ELF-1 (cell line): Measurements from ENCODE around the gene KAZALD1.
"Not testable (repeated sequence)": the region's sequence is repeated elsewhere in the genome, so short reads cannot be mapped to it uniquely, and the experiment has no call there.

ENCODE experiments used
- DNase-seq: peaks from one replicate; pipeline ENCODE4 v3.0.0-alpha.2; 2016; ENCODE audit warnings: low read depth, low spot score

The KAZALD1 gene

DNA sequence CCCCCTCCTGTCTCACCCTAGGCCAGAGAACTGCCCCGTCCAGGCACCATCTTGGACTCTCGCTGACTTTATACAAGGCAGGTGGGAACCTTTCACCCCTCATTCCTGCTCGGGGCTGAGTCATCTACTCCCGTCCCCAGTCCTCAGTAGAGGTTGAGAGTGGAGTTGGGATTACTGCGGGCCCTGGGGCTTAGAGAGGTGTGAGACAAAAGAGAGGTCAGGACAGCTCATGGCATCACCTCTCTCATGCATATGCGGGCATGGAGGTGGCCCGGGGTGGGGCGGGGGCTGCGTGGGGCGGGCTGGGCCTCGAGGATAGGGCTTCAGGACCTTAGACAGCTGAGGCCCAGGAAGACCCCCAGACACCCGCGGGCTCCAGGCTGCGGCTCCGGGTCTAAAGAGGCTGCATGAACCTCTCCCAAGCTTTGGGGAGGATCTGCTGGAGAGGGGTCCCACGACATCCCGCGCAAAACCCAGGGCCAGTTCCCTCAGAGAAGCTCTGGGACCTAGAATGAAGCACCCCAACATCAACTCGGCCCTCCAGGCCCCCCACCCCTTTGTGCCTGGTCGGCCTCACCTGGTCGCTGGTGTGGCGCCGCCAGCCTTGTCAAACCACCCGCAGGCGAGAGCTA is 31.2 kb upstream of the KAZALD1 start:
- DNase-seq: peak; percentile 64

DNA sequence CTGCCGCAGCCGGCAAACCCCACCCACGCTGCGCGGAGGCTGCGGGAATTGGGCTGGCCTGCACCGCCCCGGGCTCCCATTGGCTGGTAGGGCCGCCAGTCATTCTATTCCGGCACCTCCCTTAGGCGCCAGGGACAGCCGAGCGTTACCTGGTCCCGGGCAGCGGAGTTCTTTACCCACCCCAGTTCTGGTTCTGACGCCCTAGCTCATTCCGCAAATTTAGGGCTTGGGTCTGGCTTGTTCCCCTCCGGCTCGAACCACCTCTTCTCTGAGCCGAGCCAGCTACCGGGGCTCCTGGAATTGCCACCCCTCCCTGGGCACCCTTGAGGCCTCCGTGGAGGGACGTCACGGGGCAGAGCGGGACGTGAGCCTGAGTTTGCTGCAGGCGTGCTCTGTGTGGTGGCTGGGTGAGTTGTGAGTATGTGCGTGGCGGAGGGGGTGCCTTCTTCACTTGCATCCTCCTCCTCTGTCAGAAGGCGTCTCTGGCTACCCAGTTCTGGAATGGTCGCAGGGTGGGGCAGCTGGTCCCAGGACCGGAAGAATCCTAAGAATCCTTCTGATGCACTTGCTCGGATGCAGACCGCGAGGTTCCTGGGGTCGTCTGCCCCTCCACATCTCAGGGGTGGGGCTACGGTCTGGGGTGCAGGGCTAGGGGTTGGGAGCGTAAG is 30.5 kb upstream of the KAZALD1 start, which contains the start of the genes PDZD7 and SFXN3:
TSS of gene PDZD7 (minus strand) at position 2 of the 668 bp plus-strand sequence. CDS start 910 bp downstream, outside the sequence.
TSS of gene SFXN3 (plus strand) at position 107 of the 668 bp plus-strand sequence. CDS start 3,461 bp downstream, outside the sequence.
- DNase-seq: peak; percentile 94

DNA sequence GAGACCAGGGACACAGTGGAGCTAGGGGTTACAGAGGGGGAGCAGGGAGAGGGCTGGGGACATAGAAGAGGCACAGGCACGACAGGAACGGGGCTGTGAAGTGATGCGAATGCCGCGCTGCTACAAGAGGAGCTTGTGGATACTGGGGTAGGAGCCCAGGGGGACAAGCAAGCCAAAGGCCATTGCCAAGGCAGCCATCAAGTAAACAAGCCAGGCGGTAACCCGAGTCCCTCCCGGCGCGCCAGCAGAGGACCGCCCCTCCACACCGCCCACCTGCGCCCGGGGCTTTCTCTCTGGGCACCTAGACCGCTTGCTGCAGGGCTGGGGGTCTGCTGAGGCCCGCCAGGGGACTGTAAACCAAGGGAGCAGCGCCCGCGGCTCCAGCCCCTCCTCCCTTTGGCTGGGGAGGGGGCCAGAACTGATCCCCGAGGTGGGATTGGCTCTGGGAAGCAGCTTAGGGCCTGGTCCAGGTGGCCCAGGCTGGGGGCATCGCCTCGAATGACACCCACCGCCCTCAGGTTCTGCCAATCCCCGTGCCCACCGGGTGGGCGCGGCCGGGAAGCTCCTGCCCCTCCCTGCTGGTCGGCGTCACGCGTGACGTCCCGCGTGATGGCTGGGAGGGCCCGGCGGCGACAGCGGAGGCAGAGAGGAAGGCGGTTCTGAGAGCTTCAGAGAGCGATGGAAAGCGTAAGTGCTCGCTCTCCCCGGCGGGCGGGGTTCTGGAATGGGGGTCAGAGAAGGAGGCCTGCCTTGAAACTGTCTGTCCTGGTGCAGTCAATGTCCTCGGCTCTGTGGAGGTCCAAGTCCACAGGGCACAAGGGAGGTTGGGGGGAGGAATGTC is 29.8 kb upstream of the KAZALD1 start:
- DNase-seq: peak; percentile 72

DNA sequence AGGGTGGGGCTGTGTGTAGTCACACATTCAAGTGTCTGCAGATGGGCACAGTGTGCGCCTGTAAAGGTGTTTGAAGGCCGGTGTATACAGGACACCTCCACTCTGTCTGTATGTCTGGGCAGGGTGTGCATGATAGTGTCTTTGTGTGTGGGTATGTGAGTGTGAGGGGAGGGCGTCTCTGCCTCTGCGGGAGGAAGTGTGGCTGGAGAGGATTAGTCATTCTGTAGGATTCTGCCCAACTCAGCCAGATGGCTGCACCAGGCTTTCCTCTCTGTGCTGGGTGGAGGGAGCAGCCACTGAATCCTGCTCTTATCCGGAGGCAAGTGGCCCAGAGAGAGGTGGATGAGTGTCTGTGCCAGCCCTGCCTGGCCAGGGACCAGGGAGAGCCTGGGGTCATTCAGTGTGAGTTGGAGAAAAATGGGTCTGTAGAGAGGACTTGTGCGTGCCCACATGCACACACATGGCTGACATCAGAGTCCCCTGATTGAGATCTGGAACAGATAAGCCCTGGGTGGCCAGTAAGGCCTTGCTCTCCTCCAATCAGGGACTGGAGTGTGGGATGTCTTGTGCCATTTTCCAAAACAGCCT is 29.1 kb upstream of the KAZALD1 start:
- DNase-seq: peak; percentile 73

DNA sequence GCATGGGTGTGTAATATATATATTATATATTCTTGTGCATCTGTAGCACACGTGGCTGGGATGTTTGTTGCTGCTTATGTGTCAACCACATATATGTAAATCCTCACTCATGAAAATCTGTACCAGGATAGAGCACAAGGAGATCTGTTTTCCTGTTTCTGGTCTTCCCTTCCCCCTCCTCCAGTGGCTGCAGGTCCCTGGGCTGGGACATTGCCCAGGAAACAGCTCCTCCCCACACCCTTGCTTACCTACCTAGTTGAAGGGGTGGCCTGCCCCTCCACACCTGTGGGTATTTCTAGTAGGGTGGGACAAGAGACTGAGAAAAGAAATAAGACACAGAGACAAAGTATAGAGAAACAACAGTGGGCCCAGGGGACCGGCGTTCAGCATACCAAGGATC is 28.5 kb upstream of the KAZALD1 start:
- no peak for DNase-seq

DNA sequence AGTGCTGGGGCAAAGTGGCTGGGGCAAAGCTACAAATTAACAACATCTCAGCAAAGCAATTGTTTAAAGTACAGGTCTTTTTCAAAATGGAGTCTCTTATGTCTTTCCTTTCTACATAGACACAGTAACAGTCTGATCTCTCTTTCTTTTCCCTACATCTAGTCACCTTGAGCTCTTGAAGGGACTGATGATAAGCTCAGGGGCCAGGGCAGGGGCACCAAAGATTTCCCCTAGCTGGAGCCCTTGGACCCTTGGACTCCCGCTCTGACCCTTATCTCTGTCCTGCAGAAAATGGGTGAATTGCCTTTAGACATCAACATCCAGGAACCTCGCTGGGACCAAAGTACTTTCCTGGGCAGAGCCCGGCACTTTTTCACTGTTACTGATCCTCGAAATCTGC is 27.4 kb upstream of the KAZALD1 start:
- not testable (repeated sequence) for DNase-seq

DNA sequence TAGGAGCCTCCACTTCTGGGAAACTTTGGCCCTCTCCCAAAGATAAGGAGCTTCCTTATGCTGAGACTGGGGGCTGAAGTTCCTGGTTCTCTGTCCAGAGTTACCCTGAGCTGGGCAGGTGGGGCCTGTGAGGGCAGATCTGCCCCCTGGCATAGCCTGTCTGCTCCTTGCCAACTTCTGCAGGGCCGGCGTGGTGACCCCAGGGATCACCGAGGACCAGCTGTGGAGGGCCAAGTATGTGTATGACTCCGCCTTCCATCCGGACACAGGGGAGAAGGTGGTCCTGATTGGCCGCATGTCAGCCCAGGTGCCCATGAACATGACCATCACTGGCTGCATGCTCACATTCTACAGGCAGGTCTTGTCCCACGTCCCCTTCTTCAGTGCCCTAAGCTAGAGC is 26.5 kb upstream of the KAZALD1 start:
- DNase-seq: no peak

DNA sequence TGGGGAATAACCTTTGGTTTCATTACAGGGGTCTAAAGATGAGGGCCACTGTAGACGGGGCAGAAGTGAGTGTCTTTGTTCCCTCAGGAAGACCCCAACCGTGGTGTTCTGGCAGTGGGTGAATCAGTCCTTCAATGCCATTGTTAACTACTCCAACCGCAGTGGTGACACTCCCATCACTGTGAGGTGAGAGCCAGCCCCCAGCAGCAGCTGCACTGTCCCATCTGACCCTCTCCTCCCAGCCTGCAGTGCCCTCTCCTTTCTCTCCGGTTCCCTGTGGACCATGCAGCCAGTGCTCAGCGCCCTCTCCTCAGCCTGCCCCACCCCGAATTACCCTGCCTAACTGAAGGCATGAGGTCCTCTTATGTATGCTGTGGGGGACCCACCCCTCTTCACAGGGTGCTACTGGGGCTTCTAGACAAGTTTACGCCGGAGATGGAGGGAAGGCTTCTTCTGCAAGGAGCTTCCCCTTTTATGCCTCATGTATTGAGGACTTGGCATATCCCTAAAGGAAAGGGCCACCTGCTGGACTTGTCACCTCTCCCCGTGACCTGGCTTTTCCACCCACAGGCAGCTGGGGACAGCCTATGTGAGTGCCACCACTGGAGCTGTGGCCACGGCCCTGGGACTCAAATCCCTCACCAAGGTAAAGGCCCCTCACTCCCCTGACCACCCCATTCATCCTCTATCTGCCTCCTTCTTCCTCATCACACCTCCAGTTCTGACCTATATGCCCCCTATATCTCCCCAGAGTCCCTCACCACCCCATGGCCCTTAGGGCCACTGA is 25.7 kb upstream of the KAZALD1 start:
- DNase-seq: no peak

DNA sequence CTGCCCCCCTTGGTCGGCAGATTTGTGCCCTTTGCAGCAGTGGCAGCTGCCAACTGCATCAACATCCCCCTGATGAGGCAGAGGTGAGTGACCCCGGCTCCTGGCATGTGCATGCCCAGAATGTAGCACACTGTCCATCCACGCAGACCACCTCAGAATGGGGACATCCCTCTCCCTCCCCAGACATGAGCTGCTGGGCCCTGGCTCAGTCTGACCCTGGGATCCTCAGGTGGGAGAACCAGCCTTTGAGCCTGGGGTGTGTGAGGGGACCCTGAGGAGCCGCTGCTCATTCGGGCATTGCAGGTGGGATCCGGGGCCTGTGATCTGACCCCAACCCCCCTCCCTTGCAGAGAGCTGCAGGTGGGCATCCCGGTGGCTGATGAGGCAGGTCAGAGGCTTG is 25.1 kb upstream of the KAZALD1 start:
- DNase-seq: no peak

DNA sequence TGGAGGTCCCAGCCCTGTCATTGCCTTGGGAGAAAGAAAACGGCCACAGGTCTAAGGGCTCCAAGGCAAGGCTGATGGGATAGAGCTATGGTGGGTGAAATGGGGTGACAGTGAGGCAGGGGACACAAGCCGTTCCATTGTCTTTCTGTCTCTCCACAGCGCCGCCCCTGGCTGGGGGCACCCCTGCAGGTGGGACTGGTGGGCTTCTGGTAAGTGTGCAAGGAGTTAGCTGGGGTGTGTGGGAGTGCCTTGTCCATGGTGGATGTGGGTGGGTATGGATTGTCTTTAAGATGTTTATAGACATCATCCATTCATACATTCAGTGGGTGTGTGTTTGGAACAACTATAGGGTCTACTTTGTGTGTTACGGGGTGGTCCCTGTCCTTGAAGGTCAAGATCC is 23.3 kb upstream of the KAZALD1 start:
- no peak for DNase-seq

DNA sequence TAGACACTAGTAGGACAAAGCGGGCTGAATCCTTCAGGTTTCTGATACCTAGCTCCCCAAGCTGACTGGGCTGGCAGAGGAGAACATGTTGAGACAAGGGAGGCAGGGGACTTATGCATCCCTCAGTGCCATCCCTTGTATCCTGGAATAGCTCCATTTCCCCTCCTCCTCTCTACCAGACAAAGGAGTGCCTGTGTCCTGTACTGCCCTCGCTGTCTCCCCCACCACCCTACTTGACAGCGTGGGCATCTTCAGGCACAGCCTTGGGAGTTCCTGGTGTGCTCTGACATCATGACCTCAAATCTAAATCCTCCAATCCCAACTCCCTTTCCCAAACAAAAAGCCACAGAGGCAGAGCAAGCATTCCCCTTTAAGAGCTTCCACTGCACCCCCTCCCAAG is 21.7 kb upstream of the KAZALD1 start:
- no peak for DNase-seq

DNA sequence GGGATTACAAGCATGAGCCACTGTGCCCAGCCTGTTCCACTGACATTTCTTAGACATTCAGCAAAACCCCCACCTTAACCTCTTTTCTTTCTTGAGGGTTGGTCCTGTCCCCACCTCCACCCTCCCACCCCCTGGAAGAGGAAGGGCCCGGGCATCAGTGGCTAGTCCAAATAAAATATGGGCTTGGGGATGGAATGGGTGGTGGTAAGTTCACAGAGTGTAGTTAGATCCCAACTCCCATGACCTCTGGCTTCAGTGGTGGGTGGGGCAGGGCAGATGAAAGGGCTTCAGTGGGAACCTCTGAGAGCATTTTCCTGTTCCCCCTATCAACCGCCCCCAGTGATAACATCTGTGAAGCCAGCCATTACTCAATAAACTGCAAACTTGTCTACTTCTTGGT is 20.9 kb upstream of the KAZALD1 start:
- DNase-seq: no peak

DNA sequence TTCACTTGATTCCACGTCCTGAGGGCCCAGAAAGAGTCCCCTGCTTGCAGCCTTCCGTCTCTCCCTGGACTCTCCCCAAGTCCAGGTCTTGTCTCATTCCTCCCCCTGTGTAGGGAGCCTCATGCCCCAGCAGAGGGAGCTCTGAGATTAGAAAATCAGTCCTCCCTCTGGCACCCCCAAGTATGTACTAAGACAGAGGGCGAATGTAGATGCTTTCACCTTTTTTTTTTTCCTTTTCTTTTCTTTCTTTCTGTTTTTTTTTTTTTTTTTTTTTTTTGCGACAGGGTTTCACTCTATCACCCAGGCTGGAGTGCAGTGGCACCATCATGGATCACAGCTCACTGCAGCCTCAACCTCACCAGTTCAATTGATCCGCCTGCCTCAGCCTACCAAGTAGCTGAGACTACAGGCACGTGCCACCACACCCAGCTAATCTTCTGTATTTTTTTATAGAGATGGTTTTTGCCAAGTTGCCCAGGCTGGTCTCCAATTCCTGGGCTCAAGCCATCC is 20.5 kb upstream of the KAZALD1 start:
- peak; percentile 85 for DNase-seq

DNA sequence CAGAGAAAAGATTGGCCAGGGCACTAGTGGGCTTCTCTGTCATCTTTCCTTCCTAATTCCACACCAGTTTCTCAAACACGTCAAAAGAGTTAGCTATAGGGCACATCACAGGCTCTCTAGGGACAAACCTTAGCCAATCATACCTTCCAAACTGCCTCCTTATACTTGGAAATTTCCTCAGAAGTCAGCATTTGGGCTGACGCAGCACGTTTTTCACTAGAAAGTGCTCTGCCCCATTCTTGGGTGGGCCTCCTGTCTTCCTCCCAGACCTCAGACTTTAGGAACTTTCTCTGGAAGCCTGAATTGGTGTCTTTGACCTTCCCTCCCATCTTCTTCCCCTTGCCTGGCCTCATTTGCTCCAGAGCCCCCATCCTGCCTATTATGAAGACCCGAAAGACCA is 19.7 kb upstream of the KAZALD1 start:
- no peak for DNase-seq

DNA sequence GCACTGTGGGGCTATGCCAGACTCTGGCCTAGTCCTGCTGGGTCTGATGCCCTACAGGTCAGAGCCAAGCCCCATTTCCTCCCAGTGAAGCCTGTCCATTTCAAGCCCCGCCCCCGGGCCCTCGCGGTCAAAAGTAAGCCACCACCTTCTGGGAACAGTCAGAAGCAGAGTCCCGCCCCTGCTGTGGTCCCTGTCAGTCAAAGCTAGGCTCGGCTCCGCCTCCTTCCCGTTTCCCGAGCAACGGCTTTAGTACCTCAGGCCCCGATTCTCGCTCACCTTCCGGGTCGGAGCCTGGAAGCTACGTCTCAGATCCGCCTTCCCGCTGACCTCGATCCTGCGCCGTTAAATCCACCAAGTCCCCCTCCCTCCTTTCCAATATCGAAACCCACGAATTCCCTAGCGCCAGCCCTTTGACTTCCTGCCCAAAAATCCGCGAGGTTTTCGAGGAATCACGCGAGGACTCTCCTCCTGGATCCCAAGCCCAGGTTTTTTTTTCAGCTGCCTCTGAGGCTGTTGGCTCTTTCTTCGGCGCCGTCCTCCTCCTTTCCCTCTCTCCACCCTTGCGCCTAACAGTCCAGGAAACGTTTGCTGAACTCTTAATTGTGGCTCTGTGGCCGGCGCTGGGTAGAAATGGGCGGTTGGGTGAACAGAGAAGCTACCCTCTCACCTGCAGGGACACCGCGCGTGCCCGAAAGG is 19.0 kb upstream of the KAZALD1 start:
- DNase-seq: peak; percentile 99

DNA sequence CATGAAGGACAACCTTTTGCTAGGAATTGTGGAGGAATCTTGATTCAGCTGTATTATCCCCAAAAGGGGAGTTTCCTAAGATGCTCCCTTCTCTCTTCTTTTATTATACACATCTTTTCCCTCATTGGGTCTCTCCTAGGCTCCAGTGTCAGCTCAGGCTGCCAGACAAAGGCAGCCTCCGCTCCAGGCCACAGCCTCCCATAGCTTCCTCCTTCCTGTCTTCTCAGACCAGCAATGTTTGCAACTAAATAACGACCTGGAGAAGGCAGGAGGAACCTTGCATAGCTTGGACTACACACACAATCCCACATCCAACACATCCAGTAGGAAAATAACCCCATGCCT is 18.5 kb upstream of the KAZALD1 start:
- no peak for DNase-seq

DNA sequence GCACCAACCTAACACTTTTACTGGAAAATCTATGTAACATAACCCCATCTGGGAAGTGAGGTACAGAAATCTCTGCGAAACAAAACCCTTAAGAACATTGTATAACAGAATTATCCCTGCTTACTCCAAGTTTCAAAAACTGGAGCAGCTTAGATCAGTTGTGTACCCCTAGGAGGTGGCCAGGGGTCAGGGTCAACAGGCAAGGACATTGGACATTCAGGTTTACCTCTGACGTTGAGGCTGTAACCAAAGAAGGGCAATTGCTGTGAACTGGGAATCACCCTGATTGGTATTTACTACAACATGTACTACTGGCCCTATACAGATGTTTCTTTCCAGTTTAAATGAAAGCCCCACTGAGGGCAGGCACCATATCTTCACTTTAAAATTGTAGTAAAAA is 17.7 kb upstream of the KAZALD1 start:
- DNase-seq: no peak

DNA sequence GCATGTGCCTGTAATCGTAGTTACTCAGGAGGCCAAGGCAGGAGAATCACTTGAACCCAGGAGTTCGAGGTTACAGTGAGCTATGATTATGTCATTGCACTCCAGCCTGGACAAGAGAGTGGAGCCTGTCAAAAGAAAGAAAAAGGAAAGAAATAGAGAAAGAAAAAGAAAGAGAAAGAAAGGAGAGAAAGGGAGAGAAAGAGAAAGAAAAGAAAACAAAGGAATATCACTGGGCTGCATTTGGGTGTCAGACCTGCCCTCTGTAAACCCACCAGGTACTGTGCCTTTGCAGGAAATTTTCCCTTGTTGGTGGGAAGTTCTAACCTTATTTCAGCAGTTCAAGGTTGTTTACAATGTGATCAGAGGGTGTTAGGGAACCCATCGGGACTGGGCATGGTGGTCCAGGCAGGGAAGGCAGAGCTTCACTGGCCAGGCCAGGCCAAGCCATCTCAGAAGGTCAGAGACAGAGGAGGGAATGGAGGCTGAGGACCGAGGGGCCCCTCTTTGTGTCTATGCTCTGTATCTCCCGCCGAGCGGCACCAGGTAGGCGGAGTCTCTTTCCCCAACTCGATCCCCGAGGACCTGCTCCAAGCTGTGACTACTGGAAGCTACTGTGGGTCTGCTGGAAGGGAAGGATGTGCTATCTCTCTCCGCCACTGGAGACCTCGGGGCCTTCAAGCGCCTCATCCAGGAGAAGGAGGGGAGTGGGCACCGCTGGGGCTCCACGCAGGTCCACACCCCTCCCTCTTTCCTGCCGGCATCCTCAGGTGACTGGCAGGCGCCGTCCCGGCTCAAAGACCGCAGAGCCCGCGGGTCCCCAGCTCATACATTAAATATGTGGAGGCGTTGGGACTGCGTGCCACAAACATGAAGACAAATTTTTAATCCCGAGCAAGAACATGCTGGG is 15.2 kb upstream of the KAZALD1 start:
- peak; percentile 52 for DNase-seq

DNA sequence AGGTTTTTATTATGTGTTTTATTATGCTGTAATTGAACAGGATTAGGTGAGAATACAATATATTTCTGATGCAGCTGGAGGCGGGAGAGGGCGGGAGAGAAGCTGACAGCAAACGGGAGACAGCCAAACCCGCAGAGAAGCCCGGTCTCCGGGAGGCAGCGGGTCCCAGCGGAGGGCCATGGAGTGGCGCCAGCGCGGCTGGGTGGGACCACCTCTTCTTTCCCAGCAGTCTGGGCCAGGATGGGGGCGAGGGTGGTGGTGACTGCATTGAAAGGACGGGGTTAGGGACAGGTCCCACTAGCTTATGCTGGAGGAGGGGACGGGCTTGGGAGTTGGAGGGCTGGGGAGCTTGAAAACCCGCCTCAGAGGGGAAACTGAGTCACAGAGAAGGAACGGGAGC is 14.5 kb upstream of the KAZALD1 start:
- no peak for DNase-seq
